GM06990 (cell line): ENCODE data around the gene TNNT1.
"Not testable (repeated sequence)": the region's sequence is repeated elsewhere in the genome, so short reads cannot be mapped to it uniquely, and the experiment has no call there.

ENCODE experiments used
- DNase-seq: peaks from one replicate; pipeline ENCODE4 v3.0.0-alpha.2; 2011; ENCODE audit not compliant: insufficient read length; ENCODE audit errors: extremely low read depth
- H3K27me3 ChIP-seq: replicated peaks from 2 replicates; pipeline ENCODE4 v1.6.0; 2011; ENCODE audit warnings: low read length; ENCODE audit not compliant: control insufficient read depth, insufficient read depth
- H3K36me3 ChIP-seq: 2 replicates; pipeline ENCODE4 v1.5.1; 2011; ENCODE audit warnings: low read length; ENCODE audit not compliant: control insufficient read depth, insufficient read depth
- H3K4me3 ChIP-seq: replicated peaks from 2 replicates; pipeline ENCODE4 v1.5.1; 2011; ENCODE audit warnings: low read depth, mild to moderate bottlenecking, control low read depth, low read length
- TF ChIP-seq, protein P1 (sequence below): IDR thresholded peaks from 2 replicates; pipeline ENCODE4 v1.5.1; 2011; ENCODE audit warnings: low read length, control low read depth, mild to moderate bottlenecking, inconsistent platforms; ENCODE audit not compliant: insufficient read depth, poor library complexity, severe bottlenecking

TNNT1 gene

GRCh38 chr19:55158423-55158822 is 9.4 kb upstream of the TNNT1 start:
- no peak for DNase-seq
- H3K36me3 ChIP-seq, result no peaks in the 10 kb centered on the region
- H3K4me3 ChIP-seq, result no peak overlapping the region
- TF ChIP-seq, protein P1, sequence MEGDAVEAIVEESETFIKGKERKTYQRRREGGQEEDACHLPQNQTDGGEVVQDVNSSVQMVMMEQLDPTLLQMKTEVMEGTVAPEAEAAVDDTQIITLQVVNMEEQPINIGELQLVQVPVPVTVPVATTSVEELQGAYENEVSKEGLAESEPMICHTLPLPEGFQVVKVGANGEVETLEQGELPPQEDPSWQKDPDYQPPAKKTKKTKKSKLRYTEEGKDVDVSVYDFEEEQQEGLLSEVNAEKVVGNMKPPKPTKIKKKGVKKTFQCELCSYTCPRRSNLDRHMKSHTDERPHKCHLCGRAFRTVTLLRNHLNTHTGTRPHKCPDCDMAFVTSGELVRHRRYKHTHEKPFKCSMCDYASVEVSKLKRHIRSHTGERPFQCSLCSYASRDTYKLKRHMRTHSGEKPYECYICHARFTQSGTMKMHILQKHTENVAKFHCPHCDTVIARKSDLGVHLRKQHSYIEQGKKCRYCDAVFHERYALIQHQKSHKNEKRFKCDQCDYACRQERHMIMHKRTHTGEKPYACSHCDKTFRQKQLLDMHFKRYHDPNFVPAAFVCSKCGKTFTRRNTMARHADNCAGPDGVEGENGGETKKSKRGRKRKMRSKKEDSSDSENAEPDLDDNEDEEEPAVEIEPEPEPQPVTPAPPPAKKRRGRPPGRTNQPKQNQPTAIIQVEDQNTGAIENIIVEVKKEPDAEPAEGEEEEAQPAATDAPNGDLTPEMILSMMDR, result no peak
- no peaks in the 10 kb centered on the region for H3K27me3 ChIP-seq

DNA sequence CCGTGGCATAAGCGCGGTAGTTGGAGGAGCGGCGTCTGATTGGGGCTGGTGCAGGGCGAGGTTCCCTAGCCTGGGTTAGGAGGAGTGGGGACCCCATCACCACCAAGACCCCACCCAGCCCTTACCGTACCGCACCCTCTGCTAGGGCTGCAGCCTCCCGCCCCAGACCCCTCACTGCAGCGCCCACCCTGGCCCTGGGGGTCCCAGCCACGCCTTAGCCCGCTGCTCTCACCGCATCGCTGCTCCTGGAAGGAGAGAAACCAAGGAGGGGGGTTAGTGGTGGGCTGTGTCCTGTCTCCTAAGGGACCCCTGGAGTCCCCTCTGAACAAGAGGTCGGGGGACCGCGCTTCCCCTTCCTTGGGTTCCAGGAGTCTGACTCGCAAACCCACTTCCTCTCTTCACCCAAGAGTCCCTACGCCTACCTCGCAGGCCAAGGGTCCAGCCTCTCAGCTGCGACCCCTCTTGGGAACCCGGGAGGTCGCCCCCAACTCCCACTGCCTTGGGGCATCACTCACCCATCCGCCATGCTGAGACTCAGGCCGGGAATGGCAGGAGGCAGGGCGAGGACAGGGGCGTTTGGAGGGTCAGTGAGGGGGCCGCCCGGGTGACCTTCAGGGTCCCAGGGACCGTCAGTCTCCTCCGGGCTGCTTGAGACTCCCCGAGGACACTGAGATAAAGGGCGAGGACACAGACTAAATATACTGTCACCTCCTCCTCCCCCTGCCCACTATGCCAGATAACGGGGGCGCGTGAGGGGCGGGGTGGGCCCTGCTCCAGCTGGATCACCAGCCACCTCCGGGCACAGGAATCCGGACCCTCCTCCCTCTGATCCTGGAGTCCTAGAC is 8.3 kb upstream of the TNNT1 start, which contains the start of gene TNNI3:
TNNI3 (minus strand) TSS at position 669 of the 845 bp plus-strand sequence; CDS start at position 526, 143 bp downstream.
- DNase-seq, result no peak
- Histone ChIP-seq H3K27me3 (no peaks in the 10 kb centered on the region), H3K4me3 (no peak within 1 kb of the TSS), H3K36me3 (no peaks in the 10 kb centered on the region)
- TF ChIP-seq, protein P1, result no peak

GRCh38 chr19:55156202-55157063 is 7.4 kb upstream of the TNNT1 start:
- DNase-seq, result no peak
- Histone ChIP-seq H3K36me3 (no peaks in the 10 kb centered on the region), H3K4me3 (no peak overlapping the region)

DNA sequence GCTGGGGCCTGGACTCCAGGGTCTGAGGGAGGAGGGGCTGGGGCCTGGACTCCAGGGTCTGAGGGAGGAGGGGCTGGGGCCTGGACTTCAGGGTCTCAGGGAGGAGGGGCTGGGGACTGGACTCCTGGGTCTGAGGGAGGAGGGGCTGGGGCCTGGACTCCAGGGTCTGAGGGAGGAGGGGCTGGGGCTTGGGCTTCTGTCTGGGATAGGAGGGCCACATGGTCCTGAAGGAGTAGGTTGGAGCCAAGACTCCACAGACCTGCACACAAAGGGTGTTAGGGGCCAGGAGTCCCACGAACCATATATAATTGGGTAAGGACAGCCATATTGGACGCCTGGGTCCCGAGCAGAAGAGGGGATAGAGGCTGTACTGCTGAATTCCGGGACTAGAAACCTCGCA is 6.8 kb upstream of the TNNT1 start:
- H3K4me3 ChIP-seq, H3K27me3 ChIP-seq, H3K36me3 ChIP-seq, DNase-seq: not testable (repeated sequence)

More at GRCh38 chr19:55156202-55157063, 7.4 kb upstream of the TNNT1 start:
- TF ChIP-seq, protein P1, result no peak
- no peaks in the 10 kb centered on the region for H3K27me3 ChIP-seq

GRCh38 chr19:55153652-55154264 is 4.8 kb upstream of the TNNT1 start:
- Histone ChIP-seq H3K27me3 (no peaks in the 10 kb centered on the region), H3K36me3 (no peaks in the 10 kb centered on the region), H3K4me3 (no peak overlapping the region)
- no peak for DNase-seq
- TF ChIP-seq, protein P1, result no peak
